22Rv1 (cell line): Measurements from ENCODE around the gene NCOA1.

ENCODE experiments used
- H3K27ac ChIP-seq: fragments of 450-650 bp; 2 replicates; pipeline ENCODE4 v1.5.1; 2017
- CTCF ChIP-seq: fragments of 450-650 bp; IDR thresholded peaks from 2 replicates; pipeline ENCODE4 v1.5.1; 2017; ENCODE audit warnings: mild to moderate bottlenecking
- ZFX ChIP-seq: fragments of 450-650 bp; IDR thresholded peaks from 2 replicates; pipeline ENCODE4 v1.6.1; 2017; ENCODE audit warnings: antibody characterized with exemption, borderline replicate concordance

The NCOA1 gene

GRCh38 chr2:24551016-24551415, 60.0 kb downstream of the NCOA1 start:
- H3K27ac ChIP-seq: no peak overlapping the region
- TF ChIP-seq CTCF (no peak), ZFX (no peak)

- TF ChIP-seq ZFX: no peak
- no peak for TF ChIP-seq CTCF
Measured at GRCh38 chr2:24552836-24553235, 61.8 kb downstream of the NCOA1 start.

GRCh38 chr2:24558781-24559472, 67.9 kb downstream of the NCOA1 start:
- H3K27ac ChIP-seq: no peak overlapping the region
- TF ChIP-seq CTCF: no peak
- TF ChIP-seq ZFX: no peak

More at GRCh38 chr2:24552836-24553235, 61.8 kb downstream of the NCOA1 start:
- no peak overlapping the region for H3K27ac ChIP-seq

- 0 out of 2 replicates have a peak overlapping the region, but pooled peaks have one; percentile 3 for H3K27ac ChIP-seq
- TF ChIP-seq CTCF (no peak), ZFX (no peak)
Measured at GRCh38 chr2:24559473-24560113, 68.5 kb downstream of the NCOA1 start.

GRCh38 chr2:24565537-24565936, 74.5 kb downstream of the NCOA1 start:
- TF ChIP-seq ZFX (no peak), CTCF (no peak)
- H3K27ac ChIP-seq: no peak overlapping the region

GRCh38 chr2:24566209-24566608, 75.2 kb downstream of the NCOA1 start:
- H3K27ac ChIP-seq: no peak overlapping the region
- no peak for TF ChIP-seq ZFX

GRCh38 chr2:24566630-24567029, 75.6 kb downstream of the NCOA1 start:
- no peak overlapping the region for H3K27ac ChIP-seq
- no peak for TF ChIP-seq CTCF
- no peak for TF ChIP-seq ZFX
